ENCODE measurements around the gene ARMH3.

Gene ARMH3

DNA sequence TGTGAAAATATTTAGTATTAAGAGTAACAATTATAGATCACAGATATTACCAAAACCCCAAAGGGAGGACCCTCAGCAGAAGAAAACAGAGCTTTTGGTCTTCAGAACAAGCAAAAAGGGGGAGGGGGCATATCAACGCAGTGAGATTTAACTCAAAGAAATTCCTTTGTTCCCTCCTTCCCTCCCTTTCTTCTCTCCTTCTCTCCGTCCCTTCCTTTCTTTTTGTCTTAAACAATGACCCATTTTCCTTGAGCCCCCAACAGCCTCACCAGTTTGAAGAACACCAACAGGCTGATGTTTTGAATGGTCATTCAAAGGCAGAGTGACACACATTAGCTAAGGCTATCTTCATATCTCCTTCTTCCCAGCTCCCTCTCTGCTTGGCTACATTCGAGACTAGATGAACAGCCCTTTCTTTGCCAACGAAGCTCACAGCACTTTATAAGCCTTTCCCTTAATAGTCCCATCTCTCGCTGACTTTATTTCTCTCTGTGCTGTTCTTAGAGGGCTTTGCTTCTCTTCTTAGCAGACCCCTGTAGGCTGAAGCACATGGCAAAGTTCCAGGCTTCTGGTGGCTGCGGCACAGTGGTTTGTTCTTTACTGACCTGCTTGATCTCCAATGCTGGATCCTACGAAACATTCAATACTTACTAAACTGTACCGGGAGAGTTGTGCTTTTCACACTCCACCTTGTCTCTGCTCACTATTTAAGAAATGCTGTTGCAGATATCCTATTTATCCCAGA is 136.8 kb downstream of the ARMH3 start:
- TF ChIP-seq GATA2 (IDR thresholded peaks at IDR 0.05; ENCODE audit: low read depth, low read length) (no peak), GATA3 (IDR thresholded peaks at IDR 0.05; ENCODE audit: low read depth, low read length) (no peak)

DNA sequence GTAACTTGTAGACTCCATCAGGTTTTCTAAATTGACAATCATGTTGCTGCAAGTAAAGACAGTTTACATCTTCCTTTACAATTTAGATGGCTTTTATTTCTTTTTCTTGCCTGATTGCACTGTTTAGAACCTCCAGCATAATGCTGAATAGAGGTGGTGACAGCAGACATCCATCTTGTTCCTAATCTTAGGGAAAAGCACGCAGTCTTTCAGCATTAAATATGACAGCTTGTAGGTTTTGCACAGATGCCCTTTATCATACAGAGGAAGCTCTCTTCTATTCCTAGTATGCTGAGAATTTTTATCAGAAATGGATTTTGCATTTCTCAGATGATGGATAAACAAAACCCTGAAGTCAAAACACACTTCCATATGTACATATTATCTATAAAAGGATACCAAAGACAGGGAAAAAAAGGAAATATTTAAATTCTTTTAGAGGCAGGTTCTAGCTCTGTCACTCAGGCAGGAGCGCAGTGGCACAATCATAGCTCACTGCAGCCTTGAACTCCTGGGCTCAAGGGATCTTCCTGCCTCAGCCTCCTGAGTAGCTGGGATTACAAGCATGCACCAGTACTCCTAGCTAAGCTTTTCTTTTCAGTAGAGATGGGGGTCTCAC is 143.3 kb downstream of the ARMH3 start:
- TF ChIP-seq GATA2 (IDR thresholded peaks at IDR 0.05; ENCODE audit: low read depth, low read length) (no peak), GATA3 (IDR thresholded peaks at IDR 0.05; ENCODE audit: low read depth, low read length) (no peak)

DNA sequence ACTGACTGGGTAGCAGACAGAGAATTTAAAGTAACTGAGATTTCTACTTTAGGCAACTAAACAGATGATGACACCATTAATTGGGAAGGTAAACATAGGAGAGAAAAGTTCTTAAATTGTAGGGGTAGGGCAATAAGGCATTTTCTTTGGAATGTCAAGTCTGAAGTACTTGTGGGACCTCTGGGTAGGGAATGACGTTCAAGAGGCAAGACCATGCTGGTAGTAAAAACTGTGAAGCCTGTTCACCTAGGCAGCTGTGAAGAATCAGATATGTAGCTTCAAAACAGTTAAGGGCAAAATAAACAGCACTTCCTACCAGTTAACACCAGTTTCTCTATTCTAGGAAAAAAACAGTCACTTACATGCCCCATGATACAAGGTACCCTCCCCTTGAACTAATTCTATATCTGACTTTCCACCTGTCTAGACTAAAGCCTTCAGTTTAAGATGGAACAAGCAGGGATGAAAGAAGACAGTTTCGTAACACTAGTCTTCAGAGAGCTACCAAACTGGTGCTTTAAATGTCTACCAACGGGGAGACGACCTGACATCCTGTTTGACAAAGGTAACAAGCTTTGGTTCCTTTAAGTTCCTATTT is 149.3 kb downstream of the ARMH3 start:
- no peak for TF ChIP-seq GATA3 (IDR thresholded peaks at IDR 0.05; ENCODE audit: low read depth, low read length)
- no peak for TF ChIP-seq GATA2 (IDR thresholded peaks at IDR 0.05; ENCODE audit: low read depth, low read length)

DNA sequence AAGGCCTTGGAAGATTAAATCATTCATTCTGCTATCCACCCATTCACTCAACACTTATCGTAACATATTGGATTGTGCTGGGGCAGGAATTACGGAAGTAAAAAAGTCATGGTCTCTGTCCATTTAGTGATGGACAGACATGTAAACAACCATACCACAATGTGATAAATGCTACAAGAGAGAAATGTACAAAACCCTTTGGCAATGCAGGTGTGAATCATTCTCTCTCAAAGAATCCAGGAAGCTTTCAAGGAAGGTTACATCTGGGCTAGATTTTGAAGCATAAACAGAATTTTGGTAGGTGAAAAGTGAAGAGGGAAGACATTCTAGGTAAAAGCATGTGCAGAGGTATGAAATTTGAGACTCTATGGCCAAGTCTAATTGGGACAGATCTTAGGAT is 150.7 kb downstream of the ARMH3 start:
- TF ChIP-seq GATA3 (IDR thresholded peaks at IDR 0.05; ENCODE audit: low read depth, low read length) = no peak
- TF ChIP-seq GATA2 (IDR thresholded peaks at IDR 0.05; ENCODE audit: low read depth, low read length) = no peak

DNA sequence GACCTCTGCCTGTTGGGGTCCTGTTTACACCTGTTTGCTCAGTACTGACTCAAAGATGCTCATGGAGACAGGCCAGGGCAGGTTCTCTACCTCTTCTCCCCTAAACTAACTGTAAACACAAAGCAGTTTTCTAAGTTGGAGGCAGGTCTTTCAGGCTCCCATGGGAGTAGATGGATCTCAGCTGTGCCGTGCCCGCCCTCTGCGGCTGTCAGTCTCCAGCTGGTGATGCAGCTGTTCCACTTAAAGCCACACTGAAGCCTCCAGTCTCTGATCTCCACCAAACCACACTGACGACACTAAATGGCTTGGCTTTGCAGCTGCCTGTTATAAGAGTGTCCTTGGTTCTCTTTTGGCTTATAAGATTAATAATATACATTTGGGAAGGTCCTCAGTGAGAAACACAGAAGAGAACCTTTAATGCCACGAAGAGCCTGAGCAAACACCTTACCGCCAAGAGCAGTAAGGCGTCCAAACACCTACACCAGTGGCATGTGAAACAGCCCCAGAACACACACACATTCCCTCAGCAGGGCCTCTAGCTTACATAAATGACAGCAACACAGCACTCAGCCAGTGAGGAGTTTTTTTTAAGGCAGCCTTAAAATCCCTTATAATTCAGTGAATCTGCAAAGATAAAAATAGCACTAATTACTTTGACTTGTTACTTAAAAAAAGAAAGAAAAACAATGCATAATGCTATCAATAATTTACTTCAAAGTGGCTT is 152.0 kb downstream of the ARMH3 start:
- TF ChIP-seq GATA2 (IDR thresholded peaks at IDR 0.05; ENCODE audit: low read depth, low read length) (no peak), GATA3 (IDR thresholded peaks at IDR 0.05; ENCODE audit: low read depth, low read length) (no peak)

DNA sequence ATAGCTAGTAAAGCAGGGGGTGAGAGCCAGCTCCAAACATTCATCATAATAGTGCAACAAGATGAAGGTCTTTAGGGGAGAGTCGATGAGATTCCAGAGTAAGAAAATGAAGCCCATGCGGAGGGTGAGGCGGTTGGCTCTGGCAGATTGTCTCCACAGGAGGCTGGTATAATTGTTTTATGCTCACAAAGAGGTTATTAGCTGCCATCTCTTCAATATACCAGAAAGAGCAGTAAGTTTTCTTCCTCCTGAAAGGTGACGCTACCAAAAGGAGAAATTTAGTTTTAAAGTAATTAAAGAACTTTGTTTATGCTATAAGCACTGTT is 153.2 kb downstream of the ARMH3 start:
- TF ChIP-seq GATA3 (IDR thresholded peaks at IDR 0.05; ENCODE audit: low read depth, low read length) (no peak), GATA2 (IDR thresholded peaks at IDR 0.05; ENCODE audit: low read depth, low read length) (no peak)

DNA sequence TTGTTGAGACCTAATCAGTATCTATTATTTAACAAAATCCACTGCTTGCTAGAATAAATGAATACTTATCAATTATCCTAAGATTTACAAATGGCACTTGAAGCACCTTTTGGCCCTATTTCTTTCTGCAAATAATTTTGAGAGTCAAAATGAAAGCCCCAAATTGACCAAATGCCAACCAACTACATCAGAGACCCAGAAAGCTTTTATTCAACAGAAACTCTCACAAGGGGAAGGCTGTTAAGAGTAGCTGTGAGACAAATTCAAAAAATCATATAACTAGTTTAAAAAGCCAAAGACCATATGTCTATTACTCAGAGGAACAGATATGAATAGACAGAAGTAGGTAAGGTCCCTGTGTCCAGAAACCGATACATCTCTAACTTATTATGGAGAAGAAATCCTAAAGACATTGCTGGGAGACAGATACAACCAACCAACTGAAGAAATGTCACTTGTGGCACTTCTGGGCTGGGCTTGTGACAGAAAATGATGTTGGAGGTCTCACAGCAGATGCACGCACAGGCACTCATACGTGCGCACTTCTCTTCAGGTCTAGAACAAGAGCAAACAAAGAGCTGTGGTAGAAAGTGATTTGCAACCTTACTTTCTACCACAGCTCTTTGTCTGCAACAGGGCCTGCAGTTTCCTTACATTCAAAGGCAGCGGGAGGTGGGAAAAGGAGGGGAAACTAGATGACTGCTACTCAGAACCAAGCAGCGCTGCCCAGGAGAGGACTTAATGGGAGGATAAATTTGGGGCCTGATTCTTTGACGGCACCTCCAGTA is 153.7 kb downstream of the ARMH3 start:
- TF ChIP-seq GATA3 (IDR thresholded peaks at IDR 0.05; ENCODE audit: low read depth, low read length) (no peak), GATA2 (IDR thresholded peaks at IDR 0.05; ENCODE audit: low read depth, low read length) (no peak)

DNA sequence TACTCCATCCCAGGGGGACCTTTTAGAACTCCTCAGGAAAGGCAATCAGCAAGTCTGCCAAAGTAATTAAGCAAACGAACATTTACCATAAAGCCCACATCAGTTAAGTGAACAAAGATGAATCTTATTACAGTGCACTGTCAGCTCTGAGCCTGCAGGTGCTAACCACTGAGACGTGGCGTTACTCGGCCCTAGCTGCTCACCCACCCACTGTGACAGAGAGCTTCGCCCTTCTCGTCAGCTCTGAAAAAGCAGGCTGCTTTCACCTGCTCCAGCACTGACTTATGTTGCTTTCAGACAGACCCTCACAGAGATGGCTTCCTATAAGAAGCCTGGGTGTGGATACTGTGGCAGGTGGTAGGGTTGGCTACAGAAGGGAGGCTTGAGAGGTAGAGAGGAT is 154.6 kb downstream of the ARMH3 start:
- TF ChIP-seq GATA2 (IDR thresholded peaks at IDR 0.05; ENCODE audit: low read depth, low read length) (no peak), GATA3 (IDR thresholded peaks at IDR 0.05; ENCODE audit: low read depth, low read length) (no peak)

DNA sequence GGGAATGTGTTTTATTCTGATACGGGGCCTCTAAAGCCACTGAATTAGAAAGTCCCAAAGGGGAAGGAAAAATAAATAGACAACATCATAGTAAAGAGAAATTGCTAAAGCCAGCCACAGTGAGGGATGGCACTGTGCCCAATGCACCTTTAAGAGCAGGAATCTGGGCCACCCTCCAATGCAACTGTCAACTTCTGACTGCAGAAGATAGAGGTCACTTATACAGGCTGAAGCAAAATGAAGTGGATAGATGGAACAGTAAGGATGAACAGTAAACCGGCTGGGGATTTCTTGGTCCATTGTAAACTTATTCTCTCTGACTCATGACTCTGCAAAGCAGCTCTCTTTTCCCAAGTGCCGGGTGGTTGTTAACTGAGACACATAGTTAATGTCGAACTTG is 158.3 kb downstream of the ARMH3 start:
- TF ChIP-seq GATA3 (IDR thresholded peaks at IDR 0.05; ENCODE audit: low read depth, low read length) = no peak

DNA sequence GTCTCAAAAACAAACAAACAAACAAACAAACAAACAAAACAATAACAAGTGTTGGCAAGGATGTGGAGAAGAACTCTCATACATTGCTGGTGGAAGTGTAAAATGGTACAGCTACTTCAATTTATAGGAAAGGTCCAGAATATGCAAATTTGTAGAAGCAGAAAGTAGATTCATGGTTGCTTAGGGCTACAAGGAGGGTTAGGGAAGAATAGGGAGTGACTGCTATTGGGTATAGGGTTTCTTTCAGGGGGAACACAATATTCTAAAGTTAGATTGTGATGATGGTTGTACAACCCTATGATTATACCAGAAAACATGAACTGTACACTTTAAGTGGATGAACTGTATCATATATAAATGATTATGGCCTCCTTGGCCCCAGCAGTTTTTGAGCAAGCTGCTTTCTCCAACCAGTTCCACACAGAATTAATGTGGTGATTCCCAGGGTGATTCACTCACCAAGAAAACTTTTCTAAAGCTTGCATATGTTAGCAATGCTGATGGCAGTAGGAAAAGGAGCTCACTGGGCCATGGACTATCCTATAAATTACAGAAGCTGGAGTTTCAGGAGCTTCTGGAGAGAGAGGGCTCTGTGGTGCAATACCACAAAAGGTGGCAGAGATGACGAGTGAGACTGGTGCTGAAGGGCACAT is 159.6 kb downstream of the ARMH3 start:
- TF ChIP-seq GATA3 (IDR thresholded peaks at IDR 0.05; ENCODE audit: low read depth, low read length) (no peak), GATA2 (IDR thresholded peaks at IDR 0.05; ENCODE audit: low read depth, low read length) (no peak)

DNA sequence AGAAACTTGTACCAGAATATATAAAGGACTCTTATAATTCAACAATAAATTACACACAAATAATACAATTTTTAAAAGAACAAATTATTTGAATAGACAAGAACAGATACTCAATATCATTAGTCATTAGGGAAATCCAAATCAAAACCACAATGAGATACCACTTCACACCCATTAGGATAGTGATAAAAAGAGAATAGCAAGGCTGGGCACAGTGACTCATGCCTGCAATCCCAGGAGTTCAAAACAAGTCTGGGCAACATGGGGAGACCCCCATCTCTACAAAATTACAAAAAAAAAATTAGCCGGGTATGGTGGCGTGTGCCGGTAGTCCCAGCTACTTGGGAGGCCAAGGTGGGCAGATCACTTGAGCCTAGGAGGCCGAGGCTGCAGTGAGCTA is 160.2 kb downstream of the ARMH3 start:
- TF ChIP-seq GATA2 (IDR thresholded peaks at IDR 0.05; ENCODE audit: low read depth, low read length) (no peak), GATA3 (IDR thresholded peaks at IDR 0.05; ENCODE audit: low read depth, low read length) (no peak)

DNA sequence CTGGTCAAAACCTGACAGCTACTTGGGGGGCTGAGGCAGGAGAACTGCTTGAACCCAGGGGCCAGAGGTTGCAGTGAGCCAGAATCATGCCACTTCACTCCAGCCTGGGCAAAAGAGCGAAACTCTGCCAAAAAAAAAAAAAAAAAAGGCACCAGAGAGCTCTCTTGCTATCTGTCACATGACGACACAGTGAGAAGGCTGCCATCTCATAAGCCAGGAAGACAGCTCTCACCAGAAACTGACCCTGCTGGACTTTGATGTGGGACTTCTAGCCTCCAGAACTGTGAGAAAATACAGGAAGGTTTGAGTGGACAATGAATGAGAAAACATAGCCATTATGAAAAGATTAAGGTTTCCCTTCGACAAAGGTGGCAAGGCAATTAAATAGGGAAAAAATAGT is 161.2 kb downstream of the ARMH3 start:
- TF ChIP-seq GATA3 (IDR thresholded peaks at IDR 0.05; ENCODE audit: low read depth, low read length) (no peak), GATA2 (IDR thresholded peaks at IDR 0.05; ENCODE audit: low read depth, low read length) (no peak)

DNA sequence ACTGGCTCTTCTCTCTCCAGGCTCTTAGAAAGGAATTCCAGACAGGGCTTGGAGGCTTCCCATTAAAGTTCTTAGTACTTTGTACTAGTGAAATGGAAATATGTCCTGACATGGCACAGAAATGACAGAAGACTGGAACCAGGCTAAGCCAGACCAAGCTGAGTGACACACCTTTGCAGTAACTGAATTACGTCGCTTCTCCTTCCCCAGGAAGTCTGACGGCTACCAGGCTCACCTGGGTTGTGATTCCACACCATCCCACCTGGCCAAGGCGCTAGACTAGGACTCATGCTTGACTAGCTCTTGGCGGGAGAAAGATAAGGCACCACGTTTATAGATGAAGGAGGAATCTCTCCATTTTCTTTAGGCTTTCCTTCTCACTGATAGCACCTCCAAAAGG is 161.7 kb downstream of the ARMH3 start:
- TF ChIP-seq GATA3 (IDR thresholded peaks at IDR 0.05; ENCODE audit: low read depth, low read length) (no peak), GATA2 (IDR thresholded peaks at IDR 0.05; ENCODE audit: low read depth, low read length) (no peak)

Data from SH-SY5Y (cell line).